HCEC 1CT (cell line): Measurements from ENCODE around the gene TRIM61.
"Not testable (repeated sequence)": the region's sequence is repeated elsewhere in the genome, so short reads cannot be mapped to it uniquely, and the experiment has no call there.

ENCODE experiments used
- DNase-seq: peaks from one replicate; pipeline ENCODE4 v3.0.0-alpha.2; 2017

TRIM61 gene

GRCh38 chr4:164977243-164978164, at the start of gene TRIM61:
Gene TRIM61 (minus strand): TSS chr4:164977657. CDS start chr4:164970002, 7,655 bp downstream.
- peak; percentile 47 for DNase-seq

- DNase-seq = not testable (repeated sequence)
These were observed 48.3 kb upstream of the TRIM61 start for GRCh38 chr4:165025782-165026181.

GRCh38 chr4:165019995-165020394, 42.5 kb upstream of the TRIM61 start:
- DNase-seq = not testable (repeated sequence)

- peak; percentile 2 for DNase-seq
These were observed 39.5 kb upstream of the TRIM61 start for GRCh38 chr4:165016971-165017370.

GRCh38 chr4:165013691-165014090, 36.2 kb upstream of the TRIM61 start:
- DNase-seq = no peak

GRCh38 chr4:165011403-165011802, 33.9 kb upstream of the TRIM61 start:
- DNase-seq = no peak

GRCh38 chr4:165010991-165011390, 33.5 kb upstream of the TRIM61 start:
- DNase-seq = no peak

- no peak for DNase-seq
These were observed 33.0 kb upstream of the TRIM61 start for GRCh38 chr4:165010487-165010886.

GRCh38 chr4:165009493-165010227, 32.2 kb upstream of the TRIM61 start:
- DNase-seq = no peak

- no peak for DNase-seq
These were observed 29.4 kb upstream of the TRIM61 start for GRCh38 chr4:165006886-165007285.

- DNase-seq = no peak
These were observed 29.0 kb upstream of the TRIM61 start for GRCh38 chr4:165006456-165006855.

GRCh38 chr4:165005352-165005925, 28.0 kb upstream of the TRIM61 start:
- no peak for DNase-seq

GRCh38 chr4:165001957-165002356, 24.5 kb upstream of the TRIM61 start:
- DNase-seq = not testable (repeated sequence)

GRCh38 chr4:164998526-164999080, 21.1 kb upstream of the TRIM61 start:
- not testable (repeated sequence) for DNase-seq

GRCh38 chr4:164997941-164998340, 20.5 kb upstream of the TRIM61 start:
- no peak for DNase-seq

- peak; percentile 22 for DNase-seq
These were observed 19.9 kb upstream of the TRIM61 start for GRCh38 chr4:164997324-164997723.

GRCh38 chr4:164996123-164996522, 18.7 kb upstream of the TRIM61 start:
- not testable (repeated sequence) for DNase-seq

GRCh38 chr4:164990786-164991185, 13.3 kb upstream of the TRIM61 start:
- DNase-seq = not testable (repeated sequence)

GRCh38 chr4:164989471-164989870, 12.0 kb upstream of the TRIM61 start:
- no peak for DNase-seq

- not testable (repeated sequence) for DNase-seq
These were observed 5.5 kb downstream of the TRIM61 start for GRCh38 chr4:164971929-164972328.

- DNase-seq = peak; percentile 79
These were observed 17.6 kb downstream of the TRIM61 start for GRCh38 chr4:164959896-164960295.

- peak; percentile 83 for DNase-seq
These were observed 18.0 kb downstream of the TRIM61 start for GRCh38 chr4:164959421-164959820.
